DMS153 treated with DMSO at 0.1 percent for 48 hours (cell line): ENCODE data around the gene ZNF667.

ENCODE experiments used
- DNase-seq: peaks from one replicate; lab custom pipeline; 2025; ENCODE audit not compliant: unreplicated experiment; lab: John Stamatoyannopoulos, UW

ZNF667 gene

DNA sequence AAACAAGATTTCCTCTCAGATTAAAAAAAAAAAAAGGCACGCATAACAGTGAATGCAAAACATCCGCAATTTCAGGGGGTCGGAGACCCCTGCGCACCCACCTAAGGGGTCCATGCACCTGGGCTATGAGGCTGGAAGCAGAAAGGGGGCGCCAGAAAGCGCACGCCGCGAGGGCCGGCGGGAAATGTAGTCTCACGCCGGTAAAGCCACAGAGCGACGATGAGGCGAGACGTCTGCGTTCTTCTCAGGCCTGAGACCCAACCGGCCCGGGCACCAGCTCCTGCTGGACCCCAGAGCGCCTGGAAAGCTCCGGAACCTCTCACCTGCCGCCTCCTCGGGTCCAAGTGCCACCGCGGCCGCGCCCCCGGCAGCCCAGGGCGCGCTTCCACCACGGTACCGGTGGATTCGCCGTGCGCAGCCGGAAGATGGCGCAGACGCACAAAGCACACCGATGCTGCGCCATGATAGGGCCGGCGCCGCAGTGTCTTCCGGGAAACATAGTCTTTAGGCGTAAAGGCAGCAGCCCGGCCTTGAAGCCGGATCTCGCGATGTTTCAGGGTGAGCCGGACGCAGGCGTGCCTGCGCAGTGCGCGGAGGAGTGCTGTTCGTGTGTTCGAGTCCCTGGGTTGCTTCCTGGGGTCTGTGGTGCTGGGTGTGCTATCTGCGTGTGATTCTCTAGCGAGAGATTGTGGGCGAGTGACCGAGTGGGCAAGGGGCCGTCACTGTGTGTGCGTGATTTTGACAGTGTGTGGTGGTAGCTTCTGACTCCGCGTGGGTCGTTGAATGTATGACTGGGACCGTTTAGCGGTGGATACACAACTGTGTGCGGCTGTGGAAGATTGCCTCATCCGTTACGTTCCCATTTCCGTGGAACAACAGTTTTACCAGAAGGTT is 83.8 kb downstream of the ZNF667 start, which contains the start of gene ZNF582:
ZNF582 (minus strand) TSS at position 416 of the 894 bp plus-strand sequence. CDS start 1,782 bp downstream, outside the sequence.
- no peak for DNase-seq
